SJCRH30 (cell line): ENCODE data around the gene RAB38. TPM values are rescaled to one million over a fixed set of nuclear protein-coding genes. Genes with fewer than 3 reads are reported as not detected.

ENCODE experiments used
- DNase-seq, 2 experiments: peaks; one replicate each; pipeline ENCODE4 v3.0.0-alpha.2; 2015 to 2020
- H3K27ac ChIP-seq: fragments of 250-450 bp; sonication (Bioruptor Pico); 2 replicates; pipeline ENCODE4 v1.5.1; 2020; ENCODE audit warnings: mild to moderate bottlenecking, moderate library complexity
- H3K27me3 ChIP-seq: fragments of 250-450 bp; sonication (Bioruptor Pico); 2 replicates; pipeline ENCODE4 v1.5.1; 2020; ENCODE audit warnings: mild to moderate bottlenecking, moderate library complexity
- H3K36me3 ChIP-seq: fragments of 250-450 bp; sonication (Bioruptor Pico); 2 replicates; pipeline ENCODE4 v1.5.1; 2020; ENCODE audit warnings: mild to moderate bottlenecking, moderate library complexity
- H3K4me1 ChIP-seq: fragments of 250-450 bp; sonication (Bioruptor Pico); 2 replicates; pipeline ENCODE4 v1.5.1; 2020; ENCODE audit warnings: mild to moderate bottlenecking, moderate library complexity
- H3K4me3 ChIP-seq: fragments of 250-450 bp; sonication (Bioruptor Pico); 2 replicates; pipeline ENCODE4 v1.5.1; 2020; ENCODE audit warnings: mild to moderate bottlenecking, moderate library complexity
- H3K9me3 ChIP-seq: fragments of 250-450 bp; sonication (Bioruptor Pico); replicated peaks from 2 replicates; pipeline ENCODE4 v1.5.1; 2020; ENCODE audit warnings: mild to moderate bottlenecking, moderate library complexity
- total RNA-seq: library from RNA; depleted of rRNA; stranded (reverse); fragments of >200 nt; shearing (Covaris generic); gene quantifications from 2 replicates; pipeline ENCODE4 v1.2.3, GENCODE V29; 2014

RAB38 gene
- total RNA-seq, 1 experiment from 2014 or later = not detected

GRCh38 chr11:88103337-88104206, 71.7 kb downstream of the RAB38 start:
- Histone ChIP-seq H3K27ac (no peak overlapping the region), H3K9me3 (no peaks in the 10 kb centered on the region), H3K4me1 (no peaks in the 10 kb centered on the region), H3K27me3 (peaks cover 8% of the 10 kb centered on the region), H3K36me3 (no peaks in the 10 kb centered on the region), H3K4me3 (no peak overlapping the region)
- DNase-seq = peak; percentile 57 to 74

GRCh38 chr11:88102598-88102934, 72.7 kb downstream of the RAB38 start:
- peaks cover 8% of the 10 kb centered on the region for H3K27me3 ChIP-seq
- H3K9me3 ChIP-seq = no peaks in the 10 kb centered on the region
- DNase-seq = no peak
- H3K4me1 ChIP-seq = no peaks in the 10 kb centered on the region
- no peaks in the 10 kb centered on the region for H3K36me3 ChIP-seq
- H3K27ac ChIP-seq = no peak overlapping the region
- no peak overlapping the region for H3K4me3 ChIP-seq

- no peak for DNase-seq
- peaks cover 8% of the 10 kb centered on the region for H3K27me3 ChIP-seq
- no peak overlapping the region for H3K4me3 ChIP-seq
- H3K36me3 ChIP-seq = no peaks in the 10 kb centered on the region
- no peaks in the 10 kb centered on the region for H3K9me3 ChIP-seq
- H3K4me1 ChIP-seq = no peaks in the 10 kb centered on the region
- no peak overlapping the region for H3K27ac ChIP-seq
These were observed 73.2 kb downstream of the RAB38 start for GRCh38 chr11:88101881-88102597.

DNA sequence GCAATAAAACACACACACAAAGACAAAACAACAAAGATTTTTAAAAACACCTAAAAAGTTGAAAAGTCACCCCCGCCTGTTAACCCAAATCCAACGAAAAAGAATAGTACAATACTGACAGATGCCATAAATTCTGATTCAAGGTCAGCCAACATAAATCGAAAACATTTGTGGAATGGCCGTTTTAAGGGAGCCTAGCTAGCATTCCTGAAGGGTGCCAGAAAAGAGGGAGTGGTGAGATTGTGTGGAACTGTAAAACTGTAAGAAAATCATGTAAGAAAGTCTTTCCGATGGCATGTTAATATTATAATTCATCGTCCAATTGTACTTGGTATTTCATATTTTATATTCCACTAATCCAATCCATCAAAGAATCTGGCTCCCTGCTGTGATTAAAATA, 75.1 kb downstream of the RAB38 start:
- no peaks in the 10 kb centered on the region for H3K9me3 ChIP-seq
- DNase-seq = no peak
- H3K36me3 ChIP-seq = no peaks in the 10 kb centered on the region

GRCh38 chr11:88098289-88098688, 77.0 kb downstream of the RAB38 start:
- Histone ChIP-seq H3K36me3 (no peaks in the 10 kb centered on the region), H3K9me3 (no peaks in the 10 kb centered on the region), H3K4me3 (no peak overlapping the region), H3K27ac (no peak overlapping the region), H3K27me3 (peaks cover 8% of the 10 kb centered on the region), H3K4me1 (no peaks in the 10 kb centered on the region)
- DNase-seq = no peak

More for the DNA sequence above, 75.1 kb downstream of the RAB38 start:
- no peaks in the 10 kb centered on the region for H3K4me1 ChIP-seq
- no peak overlapping the region for H3K27ac ChIP-seq
- H3K27me3 ChIP-seq = peaks cover 8% of the 10 kb centered on the region
- no peak overlapping the region for H3K4me3 ChIP-seq

DNA sequence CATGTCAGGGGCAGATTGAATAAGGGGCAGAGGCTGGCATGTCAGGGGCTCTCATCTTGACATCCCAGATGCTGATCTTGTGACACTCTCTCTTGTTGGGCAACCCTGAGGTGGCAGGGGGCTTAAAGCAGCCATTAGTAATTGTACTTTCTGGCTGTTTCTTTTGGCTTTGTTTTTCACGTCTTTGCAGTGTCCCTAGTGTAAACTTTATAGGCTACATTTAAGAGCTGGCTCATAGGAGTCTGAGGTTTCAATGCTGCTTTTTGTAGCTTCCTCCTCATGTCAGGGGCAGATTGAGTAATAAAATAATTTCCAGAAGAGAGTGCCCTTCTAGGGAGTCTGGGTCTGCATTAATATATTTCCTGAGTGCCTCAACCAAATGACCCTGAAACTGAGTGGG, 86.1 kb downstream of the RAB38 start:
- no peak overlapping the region for H3K4me3 ChIP-seq
- H3K9me3 ChIP-seq = no peaks in the 10 kb centered on the region
- no peak overlapping the region for H3K27ac ChIP-seq
- DNase-seq = no peak
- H3K4me1 ChIP-seq = no peaks in the 10 kb centered on the region
- no peaks in the 10 kb centered on the region for H3K27me3 ChIP-seq
- no peaks in the 10 kb centered on the region for H3K36me3 ChIP-seq

DNA sequence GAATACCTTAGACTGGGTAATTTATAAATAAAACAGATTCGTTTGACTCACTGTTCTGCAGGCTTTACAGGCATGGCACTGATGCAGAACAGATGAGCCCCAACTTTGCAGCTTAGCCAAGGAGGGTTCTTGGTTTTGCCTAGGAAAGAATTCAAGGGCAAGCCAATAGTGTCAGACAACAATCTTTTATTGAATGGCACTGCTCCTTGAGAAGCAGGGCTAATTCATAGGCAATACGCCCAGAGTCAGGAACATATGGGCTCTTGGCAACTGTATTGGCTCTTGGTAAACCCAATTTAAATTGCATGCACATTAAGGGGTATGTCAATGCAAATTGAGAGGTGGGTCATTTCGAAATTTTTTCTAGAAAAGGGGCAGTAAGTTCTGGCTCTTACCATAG, 87.9 kb downstream of the RAB38 start:
- DNase-seq = no peak
- no peak overlapping the region for H3K27ac ChIP-seq
- H3K36me3 ChIP-seq = no peaks in the 10 kb centered on the region
- no peaks in the 10 kb centered on the region for H3K4me1 ChIP-seq
- no peak overlapping the region for H3K4me3 ChIP-seq
- H3K9me3 ChIP-seq = no peaks in the 10 kb centered on the region
- H3K27me3 ChIP-seq = no peaks in the 10 kb centered on the region; the same call in 1 of the 2 replicates

- Histone ChIP-seq H3K27ac (no peak overlapping the region), H3K9me3 (no peaks in the 10 kb centered on the region), H3K36me3 (no peaks in the 10 kb centered on the region), H3K4me3 (no peak overlapping the region), H3K27me3 (no peaks in the 10 kb centered on the region; the same call in 1 of the 2 replicates), H3K4me1 (no peaks in the 10 kb centered on the region)
- no peak for DNase-seq
These were observed 88.9 kb downstream of the RAB38 start for GRCh38 chr11:88086297-88086696.

DNA sequence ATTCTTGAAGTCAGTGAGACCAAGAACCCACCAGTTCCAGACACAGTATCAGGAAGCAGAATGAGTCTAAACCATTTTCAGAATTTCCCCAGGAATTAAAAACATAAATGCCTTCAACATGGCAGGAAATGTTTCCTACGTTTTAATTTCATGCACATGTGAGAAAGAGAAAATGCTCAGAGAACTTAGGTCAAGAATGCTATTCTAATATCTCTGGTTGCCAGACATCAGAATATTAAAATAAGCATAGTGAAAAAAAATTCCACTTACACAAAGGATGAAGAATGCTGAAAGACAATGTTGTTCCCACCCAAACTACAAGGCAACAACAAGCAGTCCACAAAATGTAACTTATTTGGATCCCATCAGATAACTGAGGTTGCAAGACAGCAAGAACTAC, 104.8 kb downstream of the RAB38 start:
- no peak overlapping the region for H3K27ac ChIP-seq

DNA sequence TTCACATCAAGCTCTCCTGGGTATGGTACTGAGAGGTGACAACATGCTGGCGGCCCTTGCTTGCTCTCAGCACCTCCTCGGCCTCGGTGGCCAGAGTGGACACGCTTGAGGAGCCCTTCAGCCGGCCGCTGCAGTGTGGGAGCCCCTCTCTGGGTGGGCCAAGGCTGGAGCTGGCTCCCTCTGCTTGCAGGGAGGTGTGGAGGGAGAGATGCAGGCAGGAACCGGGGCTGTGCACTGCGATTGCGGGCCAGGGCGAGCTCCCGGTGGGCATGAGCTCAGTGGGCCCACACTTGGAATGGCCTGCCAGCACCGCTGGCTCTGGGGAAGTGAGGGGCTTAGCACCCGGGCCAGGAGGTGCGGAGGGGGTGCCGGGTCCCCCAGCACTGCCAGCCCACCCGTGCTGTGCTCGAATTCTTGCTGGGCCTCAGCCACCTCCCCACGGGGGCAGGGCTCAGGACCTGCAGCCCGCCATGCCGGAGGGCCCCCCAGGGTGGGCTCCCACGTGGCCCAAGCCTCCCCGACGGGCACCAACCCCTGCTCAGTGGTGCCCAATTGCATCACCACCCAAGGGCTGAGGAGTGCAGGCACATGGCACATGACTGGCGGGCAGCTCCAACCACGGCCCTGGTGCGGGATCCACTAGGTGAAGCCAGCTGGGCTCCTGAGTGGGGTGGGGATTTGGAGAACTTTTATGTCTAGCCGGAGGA, 106.2 kb downstream of the RAB38 start:
- no peak for DNase-seq
- H3K4me3 ChIP-seq = no peak overlapping the region
- no peaks in the 10 kb centered on the region for H3K9me3 ChIP-seq
- no peaks in the 10 kb centered on the region for H3K36me3 ChIP-seq
- H3K27ac ChIP-seq = no peak overlapping the region
- no peaks in the 10 kb centered on the region for H3K4me1 ChIP-seq
- no peaks in the 10 kb centered on the region for H3K27me3 ChIP-seq

More for the DNA sequence above, 104.8 kb downstream of the RAB38 start:
- no peaks in the 10 kb centered on the region for H3K9me3 ChIP-seq
- no peaks in the 10 kb centered on the region for H3K4me1 ChIP-seq
- H3K4me3 ChIP-seq = no peak overlapping the region
- H3K36me3 ChIP-seq = no peaks in the 10 kb centered on the region
- DNase-seq = no peak
- H3K27me3 ChIP-seq = no peaks in the 10 kb centered on the region

GRCh38 chr11:88066090-88066489, 109.2 kb downstream of the RAB38 start:
- no peaks in the 10 kb centered on the region for H3K9me3 ChIP-seq
- H3K27me3 ChIP-seq = no peaks in the 10 kb centered on the region
- DNase-seq = no peak
- no peaks in the 10 kb centered on the region for H3K36me3 ChIP-seq
- H3K4me1 ChIP-seq = no peaks in the 10 kb centered on the region
- H3K27ac ChIP-seq = no peak overlapping the region
- no peak overlapping the region for H3K4me3 ChIP-seq

DNA sequence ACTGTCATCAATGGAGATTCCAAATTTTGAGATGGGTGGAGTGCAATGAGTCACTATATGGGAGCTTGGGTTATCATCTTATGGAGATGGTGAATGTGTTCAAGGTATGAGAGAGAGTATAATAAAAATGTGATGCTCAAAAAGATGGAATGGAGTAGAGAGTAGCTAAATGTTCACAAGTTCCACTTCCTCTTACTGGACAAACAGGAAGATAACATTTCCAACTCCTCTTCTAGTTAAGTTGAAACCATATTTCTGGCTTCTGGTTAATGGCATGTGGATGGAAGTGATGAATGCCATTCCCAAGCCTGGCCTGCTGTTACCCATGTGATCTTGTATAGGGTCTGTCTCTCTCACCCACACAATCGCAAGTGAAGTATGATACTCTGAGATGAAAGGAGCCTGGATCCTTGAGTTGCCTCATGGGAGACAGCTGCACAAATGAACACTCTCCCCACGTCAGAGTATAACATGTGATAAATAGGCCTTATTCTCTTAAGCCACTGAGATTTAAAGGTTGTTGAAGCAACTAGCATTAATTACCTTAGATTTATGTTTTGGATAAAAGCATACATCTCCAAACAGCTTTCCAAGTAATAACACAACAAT, 111.0 kb downstream of the RAB38 start:
- Histone ChIP-seq H3K27me3 (no peaks in the 10 kb centered on the region), H3K4me1 (no peaks in the 10 kb centered on the region), H3K36me3 (no peaks in the 10 kb centered on the region), H3K9me3 (no peaks in the 10 kb centered on the region), H3K27ac (no peak overlapping the region), H3K4me3 (no peak overlapping the region)
- peak in 1 of 2 experiments; percentile 39 for DNase-seq
